Right hindlimb (tissue), 1 donor: Measurements from ENCODE around the gene ELP4.

Source experiments
- DNase-seq: peaks from one replicate; pipeline ENCODE4 v3.0.0-alpha.2; 2018

ELP4 gene

GRCh38 chr11:31802609-31802989 lies 293.0 kb downstream of the ELP4 start:
- no peak for DNase-seq

GRCh38 chr11:31802990-31803812 lies 293.6 kb downstream of the ELP4 start:
- no peak for DNase-seq

DNA sequence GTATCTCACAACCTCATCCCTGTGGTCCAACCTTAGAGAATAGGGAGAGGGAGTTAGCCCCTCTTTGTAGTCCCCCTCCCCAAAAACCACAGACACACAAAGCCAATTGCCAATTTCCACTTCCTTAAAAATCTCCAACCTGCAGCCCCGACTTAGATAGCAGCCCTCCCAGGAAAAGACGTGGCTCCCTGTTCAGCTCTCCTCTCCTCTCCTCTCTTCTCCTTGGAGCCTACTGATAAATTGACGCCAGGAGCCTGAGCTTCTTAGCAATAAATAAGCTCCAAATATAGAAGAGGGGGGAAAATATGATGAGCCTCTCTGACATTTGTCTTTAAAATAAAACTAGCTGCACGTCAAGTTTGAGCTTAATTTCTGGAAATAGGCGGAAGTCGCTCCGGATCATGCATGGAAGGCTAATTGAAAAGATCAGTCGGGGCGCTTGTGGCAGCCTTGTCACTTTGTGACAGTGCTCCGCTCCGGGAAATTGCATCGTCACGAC lies 294.3 kb downstream of the ELP4 start:
- DNase-seq, result no peak

DNA sequence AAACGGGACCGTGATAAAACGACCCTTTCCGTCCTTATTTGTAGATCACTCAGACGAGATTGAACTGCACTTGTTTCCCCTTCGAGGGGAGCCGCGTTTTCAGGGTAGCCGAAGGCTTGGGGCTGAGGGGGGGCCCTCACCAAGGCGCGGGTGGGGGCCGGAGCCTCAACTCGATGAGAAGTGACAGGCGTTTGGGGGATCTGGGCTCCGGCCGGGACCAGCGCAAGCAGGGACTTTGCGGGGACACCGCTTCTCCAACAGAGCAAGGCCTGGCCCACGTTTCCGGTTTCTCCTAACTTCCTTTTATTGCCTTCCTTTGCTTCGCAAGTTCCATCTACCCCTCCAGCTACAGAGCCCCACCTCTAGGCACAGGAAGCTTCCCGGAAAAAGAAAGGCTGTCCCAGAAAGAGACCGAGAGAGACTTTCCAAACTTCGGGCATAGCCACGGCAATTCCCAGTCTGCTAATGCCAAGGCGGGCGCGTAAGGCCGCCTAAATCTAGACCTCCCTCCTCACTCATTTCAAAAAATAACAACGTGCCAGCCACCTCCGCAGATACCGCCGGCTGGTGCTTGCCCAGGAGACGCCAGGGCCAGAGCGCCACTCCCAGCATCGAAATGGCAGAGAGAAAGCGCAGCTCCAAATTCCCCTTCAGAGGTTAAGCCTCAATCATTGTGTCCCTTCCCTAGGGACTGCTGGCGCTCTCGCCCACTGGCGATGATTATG lies 294.9 kb downstream of the ELP4 start:
- DNase-seq, result peak; percentile 17

DNA sequence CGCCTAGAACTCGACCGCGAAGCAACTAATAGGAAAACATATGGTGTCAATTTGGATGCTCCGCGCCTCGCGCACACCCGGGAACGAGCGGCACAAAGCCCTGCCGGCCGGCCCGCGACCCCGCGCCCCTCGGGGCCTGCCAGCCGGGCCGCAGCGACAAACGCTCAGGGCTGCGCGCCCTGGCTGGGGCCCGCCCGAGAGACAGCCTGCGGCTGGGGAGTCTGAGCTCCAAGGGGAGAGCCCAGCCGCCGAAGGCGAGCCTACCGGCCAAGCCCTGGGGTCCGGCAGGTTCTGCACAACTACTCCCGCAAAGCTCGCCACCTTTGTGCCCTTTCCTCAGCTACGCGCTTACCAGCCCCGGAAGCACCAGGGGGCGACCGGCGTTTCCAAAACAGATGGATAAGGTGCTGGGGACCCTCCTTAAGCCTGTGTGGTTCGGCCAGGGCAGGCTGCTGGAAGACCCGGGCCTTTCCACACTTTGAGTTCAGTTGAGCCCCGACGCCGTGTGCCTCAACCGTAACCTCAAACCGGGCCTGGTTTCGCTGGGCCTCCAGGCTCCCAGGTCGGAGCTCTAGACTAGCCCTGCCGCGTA lies 295.6 kb downstream of the ELP4 start:
- DNase-seq, result peak; percentile 20

- peak; percentile 19 for DNase-seq
These were observed 296.1 kb downstream of the ELP4 start for GRCh38 chr11:31805629-31806185.

- DNase-seq, result peak; percentile 16
These were observed 296.8 kb downstream of the ELP4 start for GRCh38 chr11:31806186-31806927.

DNA sequence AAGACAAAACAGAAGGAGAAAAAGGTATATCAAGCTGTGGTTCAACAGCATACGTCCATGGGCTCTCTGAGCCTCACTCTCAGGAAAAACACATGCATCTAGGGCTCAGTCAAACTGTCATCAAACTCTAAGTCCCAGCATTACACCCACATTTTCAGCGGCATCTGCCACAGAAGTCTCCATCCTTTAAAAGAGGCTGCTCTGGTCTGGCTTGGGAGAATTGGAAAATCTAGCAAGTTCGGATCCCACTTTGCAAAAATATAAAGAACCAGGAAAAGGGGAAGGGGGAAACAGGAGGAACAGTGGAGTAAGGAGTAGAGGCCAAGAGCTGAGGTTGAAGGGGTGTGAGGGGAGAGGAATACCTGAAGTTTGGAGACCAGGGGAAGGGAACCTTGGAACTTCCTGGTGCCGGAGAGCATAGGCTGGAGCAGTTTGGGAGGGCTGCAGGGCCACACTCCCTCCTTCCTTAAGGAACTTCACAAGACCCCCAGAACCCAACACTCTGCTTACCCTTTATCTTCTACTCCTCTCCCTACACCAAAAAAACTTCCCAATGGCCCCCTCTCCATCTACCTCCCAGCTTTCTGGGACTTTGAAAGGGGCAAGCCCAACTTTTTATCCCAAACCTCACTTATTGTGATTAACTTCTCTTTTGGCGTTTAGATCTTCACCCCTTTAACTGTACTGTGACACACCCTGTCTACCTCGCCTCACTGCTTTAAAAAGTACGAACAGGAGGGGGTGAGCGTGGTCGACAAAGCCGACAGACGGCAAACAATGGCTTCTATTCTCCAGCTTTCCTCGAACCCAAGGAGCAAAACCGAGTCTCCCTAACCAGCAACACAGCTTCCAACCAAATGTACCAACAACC lies 297.6 kb downstream of the ELP4 start:
- no peak for DNase-seq

DNA sequence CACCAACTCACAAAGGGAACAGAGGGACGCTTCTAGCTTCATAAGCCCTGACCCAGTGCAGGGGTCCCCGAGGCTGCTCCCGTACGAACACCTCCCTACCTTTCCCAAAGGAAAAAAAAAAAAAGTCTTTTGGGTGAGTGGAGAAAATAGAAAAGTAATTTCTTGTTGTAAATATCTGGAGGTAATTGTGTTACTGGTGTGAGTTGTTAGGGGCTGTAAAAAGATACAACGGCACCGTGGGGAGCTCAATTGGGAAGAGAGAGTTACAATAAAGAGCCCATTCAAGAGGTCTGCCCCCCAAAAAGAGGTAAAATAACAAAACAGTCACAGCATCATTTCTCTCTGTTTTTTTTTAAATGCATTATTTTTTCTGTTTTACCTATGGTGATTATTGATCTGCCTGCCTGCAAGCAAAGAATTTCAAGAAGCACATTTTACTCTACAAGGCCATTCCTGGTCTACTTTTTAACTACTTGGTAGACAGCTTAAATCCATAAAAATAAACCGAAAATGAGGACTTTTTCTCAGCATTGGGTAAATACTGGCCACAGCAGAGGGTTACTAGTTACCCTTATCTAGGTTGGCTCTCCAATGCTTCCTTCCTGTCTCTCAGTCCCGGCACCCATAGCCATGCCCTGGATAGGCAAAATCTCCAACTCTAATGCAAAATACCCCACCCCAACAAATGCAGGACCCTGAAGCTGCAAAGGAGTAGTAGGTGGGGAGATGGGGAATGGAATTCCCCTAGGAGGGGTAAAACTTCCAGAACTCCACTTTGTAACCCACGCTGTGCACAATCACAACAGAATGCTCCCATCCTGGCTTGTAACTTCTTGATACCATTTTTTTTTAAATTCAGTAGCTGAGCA lies 298.5 kb downstream of the ELP4 start:
- no peak for DNase-seq

DNA sequence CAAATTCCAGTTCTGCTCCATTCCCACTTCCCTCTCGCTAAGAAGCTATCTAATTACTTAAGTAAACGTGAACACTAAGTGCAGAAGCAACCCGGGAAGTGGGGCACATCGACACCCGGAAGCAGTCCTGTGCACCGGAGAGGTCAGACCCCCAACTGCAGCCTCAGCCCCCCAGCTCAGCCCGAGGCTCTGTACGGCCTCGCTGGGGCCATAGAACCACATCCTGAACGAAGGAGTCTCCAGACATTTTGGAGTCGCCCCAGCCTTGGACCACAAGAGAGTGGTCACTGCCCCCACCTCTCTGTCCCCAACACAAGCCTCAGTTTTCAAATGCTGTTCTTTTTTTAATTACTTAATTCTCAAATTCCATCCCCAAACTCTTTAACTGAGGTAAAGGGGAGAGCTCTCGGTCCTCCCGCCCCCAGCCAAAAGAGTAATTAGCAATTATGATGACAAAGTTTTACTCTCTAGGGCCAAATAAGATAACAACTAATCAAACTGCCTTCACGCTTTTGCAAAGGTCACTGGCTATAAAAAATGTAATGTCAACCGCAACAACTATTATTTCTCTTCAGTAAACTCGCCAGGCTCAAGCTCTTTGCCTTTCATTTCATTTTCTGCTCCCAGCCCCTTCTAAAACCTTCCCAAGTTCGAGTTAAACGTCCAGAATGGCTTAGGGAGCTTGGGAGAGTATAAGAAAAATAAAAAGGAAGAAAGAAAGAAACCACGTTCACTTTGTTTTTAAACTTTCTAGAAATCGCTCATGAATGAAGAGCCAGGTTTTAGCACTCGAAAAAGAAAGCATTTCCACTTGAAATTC lies 299.4 kb downstream of the ELP4 start:
- DNase-seq, result peak; percentile 15

DNA sequence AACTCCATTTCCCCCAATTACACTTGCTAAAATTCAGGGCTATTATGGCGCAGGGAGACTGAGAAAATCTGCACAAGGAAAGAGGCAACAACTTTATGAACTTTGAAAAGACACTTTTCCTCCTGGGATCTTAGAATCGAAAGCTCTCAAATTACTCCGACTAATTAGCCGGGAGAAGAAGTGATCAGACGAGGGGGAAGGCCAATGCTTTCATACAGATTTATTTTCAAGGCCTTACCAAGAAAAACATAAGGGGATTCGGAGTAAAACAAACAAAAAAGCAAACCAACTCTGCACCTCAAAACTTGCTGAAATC lies 299.9 kb downstream of the ELP4 start:
- DNase-seq, result no peak

DNA sequence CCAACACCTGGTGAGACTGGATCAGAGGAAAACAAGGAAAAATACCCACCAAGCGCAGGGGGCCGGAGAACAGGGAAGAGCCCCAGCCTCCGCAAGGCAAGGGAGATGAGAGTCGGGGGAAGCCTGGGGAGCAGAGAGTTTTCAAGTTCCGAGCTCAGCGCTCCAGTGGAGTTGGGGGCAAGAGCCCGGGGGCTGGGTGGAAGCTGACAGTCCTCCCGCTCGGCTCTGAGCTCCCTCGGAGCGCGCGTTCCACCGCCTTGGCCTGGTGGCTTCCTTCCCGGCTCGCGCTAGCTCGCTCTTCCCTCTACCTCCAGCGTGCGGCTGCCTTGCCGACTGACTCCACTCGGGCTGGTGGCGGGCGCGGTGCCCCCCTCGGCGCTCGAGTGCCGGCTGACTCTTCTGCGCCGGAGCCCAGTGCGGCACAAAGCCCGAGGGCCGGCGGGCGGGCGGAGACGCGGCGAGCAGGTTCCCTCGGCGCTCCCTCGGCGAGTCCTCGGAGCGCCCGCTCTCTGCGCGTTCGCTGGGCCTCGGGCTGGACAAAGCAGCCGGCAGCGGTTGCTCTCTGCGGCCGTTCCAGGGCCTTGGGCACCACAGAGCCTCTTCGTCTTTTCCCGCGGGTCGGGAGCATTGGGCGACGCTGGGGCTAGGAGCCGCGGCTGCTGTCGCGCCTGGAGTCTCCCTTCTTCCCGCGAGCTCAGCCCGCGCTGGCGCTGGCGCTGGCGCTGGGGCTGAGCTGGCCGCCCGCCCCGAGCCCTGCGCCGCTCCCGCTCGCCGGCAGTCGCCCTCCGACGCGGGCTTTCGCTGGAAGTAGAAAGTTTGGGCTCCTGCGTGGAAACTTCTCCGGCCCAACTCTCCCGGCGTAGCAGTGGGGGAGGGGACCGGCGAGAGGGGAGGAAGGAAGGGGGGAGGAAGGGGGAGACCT lies 300.6 kb downstream of the ELP4 start:
- peak; percentile 65 for DNase-seq

GRCh38 chr11:31810779-31811647 lies 301.4 kb downstream of the ELP4 start, which contains the start of gene PAX6:
Gene PAX6, minus strand, starts transcription at chr11:31811322. Its CDS starts 4,911 bp downstream, at chr11:31806411.
- DNase-seq, result peak; percentile 46

- DNase-seq, result peak; percentile 28
These were observed 303.1 kb downstream of the ELP4 start for GRCh38 chr11:31812383-31813381.

- DNase-seq, result no peak
These were observed 304.0 kb downstream of the ELP4 start for GRCh38 chr11:31813391-31814175.
